Endothelial cell of umbilical vein (primary cell): ENCODE results near the gene DTD2. TPM values are rescaled to one million over a fixed set of nuclear protein-coding genes. Genes with fewer than 3 reads are reported as not detected.

Experiments
- BruUV-seq: library from RNA; stranded (reverse); fragments of 400-500 nt; replicated peaks from 2 replicates; lab custom pipeline; 2021; lab: Mats Ljungman, UMichigan
- CTCF ChIA-PET: fragments of 300-600, 350-600 bp; sonication (Branson Sonifier 250); formaldehyde crosslinking; loops from one replicate; lab custom pipeline; 2021; ENCODE audit warnings: antibody characterized with exemption, inconsistent platforms; lab: Charles Lee
- POLR2A ChIA-PET: fragments of 300-600, 350-600 bp; sonication (Branson Sonifier 250); formaldehyde crosslinking; loops from one replicate; lab custom pipeline; 2021; ENCODE audit warnings: antibody characterized with exemption, inconsistent platforms; lab: Charles Lee
- DNase-seq: peaks from one replicate; pipeline ENCODE4 v3.0.0-alpha.2; 2011; ENCODE audit warnings: low read depth, low spot score
- FAIRE-seq: peaks from 2 replicates; lab custom pipeline; 2011; peaks lifted over from hg19 to GRCh38; lab: Jason Lieb, UNC
- H2AFZ ChIP-seq: 2 replicates; pipeline ENCODE4 v1.6.0; 2012; ENCODE audit warnings: low read depth, low read length, control low read depth, inconsistent platforms
- H3K27ac ChIP-seq: 2 replicates; pipeline ENCODE4 v1.5.1; 2011; ENCODE audit warnings: low read depth, mild to moderate bottlenecking, control low read depth, low read length, moderate library complexity; ENCODE audit not compliant: insufficient read depth
- H3K27me3 ChIP-seq, 2 experiments: 2 replicates each; pipeline versions ENCODE4 v1.6.0 to v1.6.1; 2011; ENCODE audit warnings: low read length in 2 of 2, mixed read lengths in 1 of 2; ENCODE audit not compliant: control insufficient read depth in 2 of 2, insufficient read depth in 2 of 2
- H3K36me3 ChIP-seq, 2 experiments: 2 replicates in 1 of 2; 3 replicates in 1 of 2; pipeline ENCODE4 v1.5.1; 2011; ENCODE audit warnings: low read length in 2 of 2, mild to moderate bottlenecking in 1 of 2, moderate library complexity in 1 of 2; ENCODE audit not compliant: control insufficient read depth in 2 of 2, insufficient read depth in 2 of 2; ENCODE audit errors: extremely low read depth in 1 of 2
- H3K4me1 ChIP-seq: 3 replicates; pipeline ENCODE4 v1.5.1; 2011; ENCODE audit warnings: mild to moderate bottlenecking, low read length; ENCODE audit not compliant: control insufficient read depth, insufficient read depth; ENCODE audit errors: extremely low read depth
- H3K4me2 ChIP-seq: 2 replicates; pipeline ENCODE4 v1.6.1; 2011; ENCODE audit warnings: low read length, control low read depth, mixed read lengths; ENCODE audit not compliant: insufficient read depth
- H3K4me3 ChIP-seq, 3 experiments: fragments of 200-600 bp in 1 of 3; sonication (generic), shearing (Covaris generic) in 1 of 3; replicated peaks in 1 of 3; 2 replicates each; pipeline ENCODE4 v1.5.1; 2011 to 2016; ENCODE audit warnings: control low read depth in 3 of 3, low read length in 3 of 3, mild to moderate bottlenecking in 2 of 3, inconsistent platforms in 1 of 3, low read depth in 1 of 3, moderate library complexity in 1 of 3; ENCODE audit not compliant: insufficient read depth in 1 of 3
- H3K79me2 ChIP-seq: 2 replicates; pipeline ENCODE4 v1.6.0; 2012; ENCODE audit warnings: low read length, inconsistent platforms; ENCODE audit not compliant: control insufficient read depth, insufficient read depth
- H3K9ac ChIP-seq: replicated peaks from 2 replicates; pipeline ENCODE3; 2011; ENCODE audit warnings: low read length, control low read depth; ENCODE audit not compliant: insufficient read depth; ENCODE audit errors: extremely low read depth
- H3K9me1 ChIP-seq: replicated peaks from 3 replicates; pipeline ENCODE4 v1.6.0; 2011; ENCODE audit warnings: mild to moderate bottlenecking, low read length; ENCODE audit not compliant: control insufficient read depth, insufficient read depth; ENCODE audit errors: extremely low read depth
- H3K9me3 ChIP-seq: replicated peaks from 2 replicates; pipeline ENCODE4 v1.5.1; 2012; ENCODE audit warnings: low read length, inconsistent platforms; ENCODE audit not compliant: control insufficient read depth, insufficient read depth
- H4K20me1 ChIP-seq: replicated peaks from 2 replicates; pipeline ENCODE3; 2011; ENCODE audit warnings: mild to moderate bottlenecking, low read length; ENCODE audit not compliant: control insufficient read depth, insufficient read depth; ENCODE audit errors: extremely low read depth
- EZH2 ChIP-seq: IDR thresholded peaks from 2 replicates; pipeline ENCODE4 v1.6.1; 2012; ENCODE audit warnings: borderline replicate concordance, low read depth, mild to moderate bottlenecking, moderate library complexity, low read length, inconsistent platforms; ENCODE audit not compliant: severe bottlenecking
- FOS ChIP-seq: IDR thresholded peaks from 2 replicates; pipeline ENCODE4 v1.6.1; 2011; ENCODE audit warnings: mild to moderate bottlenecking, low read length, moderate library complexity, borderline replicate concordance; ENCODE audit not compliant: insufficient read depth
- GATA2 ChIP-seq: IDR thresholded peaks from 2 replicates; pipeline ENCODE4 v1.7.0; 2011; ENCODE audit warnings: low read depth, mild to moderate bottlenecking, moderate library complexity, mixed read lengths, low read length; ENCODE audit not compliant: insufficient read length, insufficient read depth
- JUN ChIP-seq: IDR thresholded peaks from 2 replicates; pipeline ENCODE4 v1.6.1; 2011; ENCODE audit warnings: borderline replicate concordance, low read depth; ENCODE audit not compliant: insufficient read length, insufficient read depth
- MAX ChIP-seq: IDR thresholded peaks from 2 replicates; pipeline ENCODE4 v1.6.1; 2011; ENCODE audit not compliant: insufficient read depth, insufficient read length
- MYC ChIP-seq: IDR thresholded peaks from one replicate; pipeline ENCODE4 v1.6.1; 2011; ENCODE audit warnings: mild to moderate bottlenecking, low read depth, low read length
- POLR2A ChIP-seq: IDR thresholded peaks from 2 replicates; pipeline ENCODE4 v1.6.1; 2012; ENCODE audit warnings: low read depth, mild to moderate bottlenecking, control low read depth, low read length
- POLR2AphosphoS5 ChIP-seq: IDR thresholded peaks from 2 replicates; pipeline ENCODE4 v1.6.1; 2012; ENCODE audit warnings: low read depth, mild to moderate bottlenecking, control low read depth, low read length, moderate library complexity; ENCODE audit not compliant: insufficient read depth
- dilution Hi-C: fragments of 300-500 bp; cut with MboI; formaldehyde crosslinking; loops from one replicate; pipeline ENCODE4 v1.15.0; 2019; ENCODE audit warnings: low sequenced_read_pairs; ENCODE audit not compliant: extremely low pct_ligation_motif_present
- intact Hi-C: fragments of 100-400 bp; cut with micrococcal nuclease; formaldehyde crosslinking; loops from one replicate; pipeline ENCODE4 v1.10.0; 2022
- polyA plus RNA-seq, 4 experiments: library from polyadenylated mRNA; depleted of rRNA in 3 of 4; stranded (reverse) in 3 of 4; unstranded in 1 of 4; fragments of >200 nt; gene quantifications; 2 replicates each; pipeline versions ENCODE4 v1.2.1 to v1.2.3, GENCODE V29; 2011 to 2012; ENCODE audit warnings: missing spikeins in 1 of 4
- total RNA-seq: library from RNA; stranded (reverse); gene quantifications from 2 replicates; pipeline ENCODE4 v1.2.3, GENCODE V29; 2021
- TF ChIP-seq, protein P1 (sequence below), 2 donors: IDR thresholded peaks; 1 replicate in 1 of 2; 2 replicates in 1 of 2; pipeline ENCODE4 v1.5.1; 2011; ENCODE audit warnings: low read length in 2 of 2, mild to moderate bottlenecking in 2 of 2, moderate library complexity in 2 of 2, control low read depth in 1 of 2, inconsistent platforms in 1 of 2, low read depth in 1 of 2; ENCODE audit not compliant: insufficient read depth in 1 of 2; ENCODE audit errors: extremely low read depth in 1 of 2

DTD2 gene
- total and polyA plus RNA-seq, 2 donors (not counting 3 experiments of a cell fraction or from before 2014, with no cell fraction given), result 9.2 to 14.4 TPM

- peaks cover 27% of the 10 kb centered on the region for H3K79me2 ChIP-seq
- no peak overlapping the region for H3K9ac ChIP-seq
- dilution Hi-C loops (no loop called here), intact Hi-C loops (no loop called here)
- H3K4me3 ChIP-seq, result no peak overlapping the region
- H4K20me1 ChIP-seq, result no peaks in the 10 kb centered on the region
- TF ChIP-seq, protein P1, sequence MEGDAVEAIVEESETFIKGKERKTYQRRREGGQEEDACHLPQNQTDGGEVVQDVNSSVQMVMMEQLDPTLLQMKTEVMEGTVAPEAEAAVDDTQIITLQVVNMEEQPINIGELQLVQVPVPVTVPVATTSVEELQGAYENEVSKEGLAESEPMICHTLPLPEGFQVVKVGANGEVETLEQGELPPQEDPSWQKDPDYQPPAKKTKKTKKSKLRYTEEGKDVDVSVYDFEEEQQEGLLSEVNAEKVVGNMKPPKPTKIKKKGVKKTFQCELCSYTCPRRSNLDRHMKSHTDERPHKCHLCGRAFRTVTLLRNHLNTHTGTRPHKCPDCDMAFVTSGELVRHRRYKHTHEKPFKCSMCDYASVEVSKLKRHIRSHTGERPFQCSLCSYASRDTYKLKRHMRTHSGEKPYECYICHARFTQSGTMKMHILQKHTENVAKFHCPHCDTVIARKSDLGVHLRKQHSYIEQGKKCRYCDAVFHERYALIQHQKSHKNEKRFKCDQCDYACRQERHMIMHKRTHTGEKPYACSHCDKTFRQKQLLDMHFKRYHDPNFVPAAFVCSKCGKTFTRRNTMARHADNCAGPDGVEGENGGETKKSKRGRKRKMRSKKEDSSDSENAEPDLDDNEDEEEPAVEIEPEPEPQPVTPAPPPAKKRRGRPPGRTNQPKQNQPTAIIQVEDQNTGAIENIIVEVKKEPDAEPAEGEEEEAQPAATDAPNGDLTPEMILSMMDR (IDR thresholded peaks at IDR 0.05; ENCODE audit: extremely low read depth in 1 of 2, insufficient read depth in 1 of 2, low read depth in 1 of 2, low read length in 2 of 2), result no peak
- TF ChIP-seq GATA2 (no peak), POLR2AphosphoS5 (no peak), MAX (no peak)
- no peak overlapping the region for H2AFZ ChIP-seq
- no peak overlapping the region for H3K27ac ChIP-seq
- no peaks in the 10 kb centered on the region for H3K27me3 ChIP-seq
- CTCF ChIA-PET, result interaction anchor here (1.0 kb wide), 2 partner anchors 13 to 43 kb away, joined by 3 read pairs; no protein-coding TSS in a partner anchor
- no TSS peak for BruUV-seq
- H3K4me2 ChIP-seq, result no peak overlapping the region
- DNase-seq (no peak), FAIRE-seq (no peak)
- H3K4me1 ChIP-seq, result no peaks in the 10 kb centered on the region
- H3K36me3 ChIP-seq, result no peaks in the 10 kb centered on the region
- no peaks in the 10 kb centered on the region for H3K9me1 ChIP-seq
- POLR2A ChIA-PET, result no interaction called here
- no peaks in the 10 kb centered on the region for H3K9me3 ChIP-seq
Observed at GRCh38 chr14:31408421-31408820, 48.9 kb downstream of the DTD2 start.

DNA sequence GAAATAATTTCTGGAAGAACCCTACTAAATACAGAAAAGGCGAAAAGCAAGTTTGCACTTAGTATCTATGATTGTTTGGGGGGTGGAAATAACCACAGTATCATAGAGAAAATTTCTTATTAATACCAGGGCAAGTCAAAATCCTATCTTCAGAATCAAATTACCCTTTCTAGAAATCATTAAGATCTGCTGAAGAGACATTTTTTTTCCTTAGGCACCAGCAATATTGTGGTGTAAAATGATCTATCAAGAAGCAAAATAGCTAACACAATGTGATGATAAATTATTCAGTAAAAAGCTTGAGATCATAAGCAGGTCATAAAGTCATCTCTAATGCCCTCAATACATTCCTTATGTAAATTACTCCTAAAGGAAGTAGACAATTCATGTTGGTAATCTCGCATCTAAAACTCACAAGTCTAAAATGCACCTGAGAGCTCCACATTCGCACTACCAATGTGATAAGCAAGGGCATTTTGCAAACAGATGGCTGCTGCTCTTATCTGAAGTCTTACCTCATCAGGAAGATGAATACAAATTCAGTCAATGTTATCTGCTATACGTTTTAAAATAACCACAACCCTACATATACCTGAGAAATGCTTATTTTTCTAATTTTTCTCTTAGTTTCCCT, 51.6 kb downstream of the DTD2 start:
- Histone ChIP-seq H2AFZ (no peak overlapping the region), H4K20me1 (no peaks in the 10 kb centered on the region), H3K36me3 (no peaks in the 10 kb centered on the region), H3K27me3 (no peaks in the 10 kb centered on the region), H3K9ac (no peak overlapping the region), H3K27ac (no peak overlapping the region), H3K4me3 (no peak overlapping the region), H3K9me3 (no peaks in the 10 kb centered on the region), H3K4me2 (no peak overlapping the region), H3K4me1 (no peaks in the 10 kb centered on the region), H3K9me1 (no peaks in the 10 kb centered on the region), H3K79me2 (peaks cover 20% of the 10 kb centered on the region)
- no peak for DNase-seq
- no peak for TF ChIP-seq MYC
- TF ChIP-seq POLR2AphosphoS5, result no peak
- TF ChIP-seq MAX, result no peak
- TF ChIP-seq GATA2, result no peak
- no peak for TF ChIP-seq JUN
- TF ChIP-seq EZH2, result no peak
- TF ChIP-seq, protein P1 (IDR thresholded peaks at IDR 0.05; ENCODE audit: extremely low read depth in 1 of 2, insufficient read depth in 1 of 2, low read depth in 1 of 2, low read length in 2 of 2), result no peak
- no peak for TF ChIP-seq FOS
- TF ChIP-seq POLR2A, result no peak
- intact Hi-C loops (no loop called here), dilution Hi-C loops (no loop called here)
- FAIRE-seq, result no peak
- no TSS peak for BruUV-seq
- CTCF ChIA-PET, result interaction anchor here (2.0 kb wide), 1 partner anchor 15 kb away, joined by 5 read pairs; the partner anchor contains the start of gene HEATR5A
- POLR2A ChIA-PET, result no interaction called here
